Stimulated activated CD8-positive, alpha-beta memory T cell treated with anti-CD3 and anti-CD28 coated beads, Interleukin-4, amount 100 ng/mL, for 48 hours (primary cell): Measurements from ENCODE around the gene PDZD2.
A peak's percentile ranks its signal among the peaks of the same experiment; 100 is the strongest.

Experiments used
- DNase-seq: peaks from one replicate; pipeline ENCODE4 v3.0.0-alpha.2; 2020

PDZD2 gene

GRCh38 chr5:31833710-31834109 lies 194.8 kb downstream of the PDZD2 start:
- no peak for DNase-seq

- no peak for DNase-seq
Measured at GRCh38 chr5:31844622-31845345, 205.9 kb downstream of the PDZD2 start.

GRCh38 chr5:31845361-31845760 lies 206.4 kb downstream of the PDZD2 start:
- DNase-seq: no peak

GRCh38 chr5:31846934-31847333 lies 208.0 kb downstream of the PDZD2 start:
- no peak for DNase-seq

GRCh38 chr5:31847354-31847753 lies 208.4 kb downstream of the PDZD2 start:
- DNase-seq: no peak

GRCh38 chr5:31850981-31851689 lies 212.2 kb downstream of the PDZD2 start:
- DNase-seq: no peak

GRCh38 chr5:31853398-31854135 lies 214.6 kb downstream of the PDZD2 start:
- no peak for DNase-seq

- no peak for DNase-seq
Measured at GRCh38 chr5:31854181-31855133, 215.5 kb downstream of the PDZD2 start.

GRCh38 chr5:31855134-31856040 lies 216.5 kb downstream of the PDZD2 start:
- peak; percentile 29 for DNase-seq

- DNase-seq: no peak
Measured at GRCh38 chr5:31859096-31859495, 220.2 kb downstream of the PDZD2 start.

GRCh38 chr5:31860278-31860677 lies 221.3 kb downstream of the PDZD2 start:
- no peak for DNase-seq

GRCh38 chr5:31860726-31861433 lies 221.9 kb downstream of the PDZD2 start:
- no peak for DNase-seq

- DNase-seq: no peak
Measured at GRCh38 chr5:31861601-31862000, 222.7 kb downstream of the PDZD2 start.

GRCh38 chr5:31863991-31864411 lies 225.1 kb downstream of the PDZD2 start:
- DNase-seq: no peak

GRCh38 chr5:31866166-31866565 lies 227.2 kb downstream of the PDZD2 start:
- no peak for DNase-seq

GRCh38 chr5:31867219-31867618 lies 228.3 kb downstream of the PDZD2 start:
- no peak for DNase-seq

- DNase-seq: no peak
Measured at GRCh38 chr5:31880449-31880848, 241.5 kb downstream of the PDZD2 start.

GRCh38 chr5:31884896-31885295 lies 246.0 kb downstream of the PDZD2 start:
- DNase-seq: no peak

- no peak for DNase-seq
Measured at GRCh38 chr5:31886206-31886605, 247.3 kb downstream of the PDZD2 start.

- DNase-seq: no peak
Measured at GRCh38 chr5:31887556-31887955, 248.6 kb downstream of the PDZD2 start.

GRCh38 chr5:31888564-31888963 lies 249.6 kb downstream of the PDZD2 start:
- no peak for DNase-seq
